Neutrophil (primary cell): ENCODE measurements around the gene CCNB3.

Experiments used
- H3K27ac ChIP-seq: fragments of 200-600 bp; sonication (generic); 2 replicates; pipeline ENCODE4 v1.5.1; 2016; ENCODE audit warnings: mild to moderate bottlenecking, moderate library complexity
- H3K27me3 ChIP-seq: fragments of 200-600 bp; sonication (generic); 2 replicates; pipeline ENCODE4 v1.6.0; 2016; ENCODE audit warnings: mild to moderate bottlenecking
- H3K36me3 ChIP-seq: fragments of 200-600 bp; sonication (generic); 2 replicates; pipeline ENCODE4 v1.5.1; 2017
- H3K4me1 ChIP-seq, 2 experiments: fragments of 200-600 bp in 1 of 2; sonication (generic) in 1 of 2; 1 replicate in 1 of 2; 2 replicates in 1 of 2; pipeline versions ENCODE4 v1.5.1 to v1.6.1; 2013 to 2016; ENCODE audit warnings: low read depth in 1 of 2, low read length in 1 of 2, mild to moderate bottlenecking in 1 of 2, moderate library complexity in 1 of 2; ENCODE audit not compliant: control insufficient read depth in 1 of 2, insufficient read depth in 1 of 2
- H3K4me3 ChIP-seq, 2 experiments: fragments of 200-600 bp in 1 of 2; sonication (generic) in 1 of 2; 1 replicate in 1 of 2; 2 replicates in 1 of 2; pipeline ENCODE4 v1.5.1; 2013 to 2016; ENCODE audit warnings: low read depth in 1 of 2, low read length in 1 of 2, mild to moderate bottlenecking in 1 of 2, moderate library complexity in 1 of 2
- H3K9me3 ChIP-seq: fragments of 200-600 bp; sonication (generic); 2 replicates; pipeline ENCODE4 v1.5.1; 2016
- TF ChIP-seq, protein P1 (sequence below): fragments of 200-600 bp; sonication (generic); IDR thresholded peaks from 2 replicates; pipeline ENCODE4 v1.5.1; 2016; ENCODE audit warnings: antibody characterized with exemption

CCNB3 gene

GRCh38 chrX:50188859-50189600 lies 15.5 kb upstream of the CCNB3 start:
- Histone ChIP-seq H3K4me1 (no peaks in the 10 kb centered on the region), H3K27me3 (no peaks in the 10 kb centered on the region), H3K27ac (no peak overlapping the region), H3K36me3 (no peaks in the 10 kb centered on the region), H3K4me3 (no peak overlapping the region), H3K9me3 (no peaks in the 10 kb centered on the region)
- TF ChIP-seq, protein P1, sequence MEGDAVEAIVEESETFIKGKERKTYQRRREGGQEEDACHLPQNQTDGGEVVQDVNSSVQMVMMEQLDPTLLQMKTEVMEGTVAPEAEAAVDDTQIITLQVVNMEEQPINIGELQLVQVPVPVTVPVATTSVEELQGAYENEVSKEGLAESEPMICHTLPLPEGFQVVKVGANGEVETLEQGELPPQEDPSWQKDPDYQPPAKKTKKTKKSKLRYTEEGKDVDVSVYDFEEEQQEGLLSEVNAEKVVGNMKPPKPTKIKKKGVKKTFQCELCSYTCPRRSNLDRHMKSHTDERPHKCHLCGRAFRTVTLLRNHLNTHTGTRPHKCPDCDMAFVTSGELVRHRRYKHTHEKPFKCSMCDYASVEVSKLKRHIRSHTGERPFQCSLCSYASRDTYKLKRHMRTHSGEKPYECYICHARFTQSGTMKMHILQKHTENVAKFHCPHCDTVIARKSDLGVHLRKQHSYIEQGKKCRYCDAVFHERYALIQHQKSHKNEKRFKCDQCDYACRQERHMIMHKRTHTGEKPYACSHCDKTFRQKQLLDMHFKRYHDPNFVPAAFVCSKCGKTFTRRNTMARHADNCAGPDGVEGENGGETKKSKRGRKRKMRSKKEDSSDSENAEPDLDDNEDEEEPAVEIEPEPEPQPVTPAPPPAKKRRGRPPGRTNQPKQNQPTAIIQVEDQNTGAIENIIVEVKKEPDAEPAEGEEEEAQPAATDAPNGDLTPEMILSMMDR, result no peak

GRCh38 chrX:50198348-50198747 lies 6.2 kb upstream of the CCNB3 start:
- TF ChIP-seq, protein P1, result no peak
- Histone ChIP-seq H3K9me3 (no peaks in the 10 kb centered on the region), H3K27ac (no peak overlapping the region), H3K36me3 (no peaks in the 10 kb centered on the region), H3K27me3 (no peaks in the 10 kb centered on the region), H3K4me3 (no peak overlapping the region), H3K4me1 (no peaks in the 10 kb centered on the region)

GRCh38 chrX:50200907-50201306 lies 3.7 kb upstream of the CCNB3 start, which contains the start of gene AKAP4:
TSS of gene AKAP4 (minus strand) at chrX:50201007. CDS start at chrX:50200889, 118 bp downstream.
- Histone ChIP-seq H3K4me3 (no peak within 1 kb of the TSS), H3K36me3 (no peaks in the 10 kb centered on the region), H3K27me3 (no peaks in the 10 kb centered on the region), H3K4me1 (no peaks in the 10 kb centered on the region), H3K27ac (no peak within 1 kb of the TSS), H3K9me3 (no peaks in the 10 kb centered on the region)
- TF ChIP-seq, protein P1, result no peak

DNA sequence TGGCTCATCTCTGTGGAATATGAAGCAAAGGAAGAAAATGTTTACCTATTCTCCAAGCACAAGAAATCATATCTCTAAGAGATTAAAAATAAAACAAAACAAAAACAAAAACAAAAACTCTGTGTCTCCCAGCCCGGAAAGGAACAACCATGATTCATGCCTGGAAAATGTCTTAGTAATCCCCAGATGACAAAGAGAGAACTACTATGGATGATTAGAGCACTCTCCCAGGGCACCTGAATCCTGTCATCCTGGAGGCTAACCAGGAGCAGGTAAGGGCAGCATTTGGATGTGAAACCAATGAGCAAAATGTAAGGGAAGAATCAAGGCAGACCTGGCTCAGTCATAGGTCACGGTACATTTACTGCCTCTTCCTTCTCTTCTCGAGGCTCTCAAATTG lies 2.0 kb upstream of the CCNB3 start:
- Histone ChIP-seq H3K36me3 (no peaks in the 10 kb centered on the region), H3K27ac (no peak overlapping the region)

GRCh38 chrX:50206753-50207152 lies 2.2 kb downstream of the CCNB3 start:
- Histone ChIP-seq H3K9me3 (no peaks in the 10 kb centered on the region), H3K4me3 (no peak overlapping the region), H3K27ac (no peak overlapping the region), H3K36me3 (no peaks in the 10 kb centered on the region), H3K4me1 (no peaks in the 10 kb centered on the region), H3K27me3 (no peaks in the 10 kb centered on the region)
- TF ChIP-seq, protein P1, result no peak

More for the DNA sequence above, 2.0 kb upstream of the CCNB3 start:
- no peak overlapping the region for H3K4me3 ChIP-seq
- H3K4me1 ChIP-seq, result no peaks in the 10 kb centered on the region
- no peaks in the 10 kb centered on the region for H3K27me3 ChIP-seq
- TF ChIP-seq, protein P1, result no peak
- H3K9me3 ChIP-seq, result no peaks in the 10 kb centered on the region
